ENCODE results near the gene ATP6V1A. TPM values are rescaled to one million over a fixed set of nuclear protein-coding genes. Genes with fewer than 3 reads are reported as not detected.

ATP6V1A gene
- total RNA-seq, 1 donor from 2014 or later, result 218 TPM

DNA sequence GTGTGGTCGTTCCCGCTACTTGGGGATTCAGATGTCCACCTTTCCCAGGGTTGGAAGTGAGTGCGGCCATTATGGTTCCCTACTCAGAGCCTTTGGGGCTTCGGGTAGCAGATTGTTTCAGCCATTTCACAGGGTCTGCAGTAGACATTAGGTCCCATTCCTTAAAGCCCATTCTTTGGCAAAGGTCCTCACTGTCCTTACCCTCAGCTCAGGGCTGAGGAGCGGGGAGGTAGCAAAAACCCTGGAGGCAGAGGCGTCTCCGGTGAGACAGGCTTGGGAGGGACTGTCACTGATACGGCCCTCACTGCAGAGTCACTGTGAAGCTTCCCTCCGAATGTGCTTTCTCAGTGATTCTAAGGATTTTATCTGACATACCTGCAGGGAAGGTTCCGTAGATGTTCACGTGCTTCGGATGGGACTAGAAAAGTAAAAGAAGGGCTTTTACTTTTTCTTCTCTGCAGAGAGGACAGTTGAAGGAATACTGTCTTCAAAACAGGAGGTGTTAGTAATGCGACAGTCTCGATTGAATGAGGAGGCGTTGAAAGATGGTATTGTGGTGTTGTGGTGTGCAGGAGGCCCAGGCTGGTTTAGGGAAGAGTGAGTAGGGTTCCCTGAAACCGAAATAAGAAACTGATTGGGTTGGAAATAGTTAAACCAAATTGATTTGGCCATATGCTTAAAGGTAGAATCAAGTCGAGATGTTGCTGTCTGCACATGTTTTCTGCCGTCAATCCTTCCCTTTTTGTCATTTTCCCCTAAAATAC lies 630 bp downstream of the ATP6V1A start:
- DNase-seq, result peak; percentile 27

DNA sequence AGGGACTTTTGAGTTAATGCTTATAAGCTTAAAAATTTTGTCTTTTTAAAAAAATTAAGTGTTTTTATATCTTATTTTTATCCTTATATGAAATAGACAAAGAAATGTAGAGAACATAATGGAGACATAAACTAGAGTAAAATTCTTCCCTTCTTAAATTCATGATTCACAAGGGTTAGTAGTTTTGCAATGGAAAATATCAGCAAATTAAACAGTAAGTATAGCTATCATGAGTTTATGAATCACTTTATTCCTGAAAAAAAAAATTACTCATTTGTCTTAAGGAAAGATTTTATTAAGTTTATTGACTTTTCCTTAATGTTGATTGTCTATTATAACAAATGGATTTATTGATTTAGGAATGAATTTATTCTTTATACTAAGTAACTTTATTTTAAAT lies 4.3 kb downstream of the ATP6V1A start:
- no peak for DNase-seq

DNA sequence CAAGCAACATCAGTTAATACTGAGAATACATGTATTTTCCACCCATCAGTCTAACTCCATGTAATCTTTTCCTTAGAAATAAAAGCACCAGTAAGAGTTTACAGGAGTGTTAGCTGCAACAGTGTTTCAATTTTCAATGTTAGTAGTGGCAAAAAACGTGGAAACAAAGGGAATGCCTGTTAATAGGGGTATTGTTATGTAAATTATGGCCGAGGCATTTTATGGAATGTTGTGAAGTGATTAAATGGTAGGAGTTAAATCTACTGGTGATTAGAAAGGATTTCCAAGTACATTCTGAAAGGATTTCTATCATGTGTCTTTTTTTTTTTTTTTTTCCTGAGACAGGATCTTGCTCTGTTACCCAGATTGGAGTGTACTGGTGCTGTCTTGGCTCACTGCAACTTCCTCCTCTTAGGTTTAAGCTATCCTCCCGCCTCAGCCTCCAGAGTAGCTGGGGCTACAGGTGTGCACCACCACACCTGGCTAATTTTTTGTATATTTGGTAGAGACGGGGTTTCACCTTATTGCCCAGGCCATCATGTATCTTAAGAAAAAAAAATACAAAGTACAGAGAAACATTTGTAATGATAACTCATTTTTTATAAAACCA lies 6.6 kb downstream of the ATP6V1A start:
- no peak for DNase-seq

DNA sequence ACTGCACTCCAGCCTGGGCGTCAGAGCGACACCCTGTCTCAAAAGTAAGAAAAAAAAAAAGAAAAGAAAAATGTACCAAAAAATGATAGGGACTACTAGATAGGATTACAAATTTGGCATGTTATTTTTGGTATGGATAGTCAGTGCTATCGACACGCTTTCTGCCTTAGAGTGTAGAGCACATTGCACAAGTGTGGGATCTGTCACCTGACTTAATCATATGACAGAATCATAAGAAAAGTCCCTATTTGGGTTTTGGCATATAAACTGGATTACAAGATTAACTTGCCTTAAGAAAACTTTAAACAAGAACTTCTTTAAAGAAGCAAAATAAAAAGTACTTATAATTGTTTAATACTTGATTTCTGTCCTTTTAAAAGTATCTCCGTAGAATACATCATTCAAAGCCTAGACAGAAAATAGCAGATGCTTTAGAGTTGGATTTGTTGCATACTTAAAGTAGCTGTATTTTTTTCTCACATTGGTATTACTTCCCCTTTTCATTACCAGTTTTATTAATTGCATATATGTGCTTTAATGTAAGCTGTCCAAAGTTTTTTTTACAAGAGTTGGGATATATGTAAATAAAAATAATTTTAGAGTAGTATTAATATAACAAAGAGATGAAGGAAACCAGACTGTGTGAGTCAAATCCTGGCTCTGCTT lies 7.8 kb downstream of the ATP6V1A start:
- DNase-seq, result no peak

DNA sequence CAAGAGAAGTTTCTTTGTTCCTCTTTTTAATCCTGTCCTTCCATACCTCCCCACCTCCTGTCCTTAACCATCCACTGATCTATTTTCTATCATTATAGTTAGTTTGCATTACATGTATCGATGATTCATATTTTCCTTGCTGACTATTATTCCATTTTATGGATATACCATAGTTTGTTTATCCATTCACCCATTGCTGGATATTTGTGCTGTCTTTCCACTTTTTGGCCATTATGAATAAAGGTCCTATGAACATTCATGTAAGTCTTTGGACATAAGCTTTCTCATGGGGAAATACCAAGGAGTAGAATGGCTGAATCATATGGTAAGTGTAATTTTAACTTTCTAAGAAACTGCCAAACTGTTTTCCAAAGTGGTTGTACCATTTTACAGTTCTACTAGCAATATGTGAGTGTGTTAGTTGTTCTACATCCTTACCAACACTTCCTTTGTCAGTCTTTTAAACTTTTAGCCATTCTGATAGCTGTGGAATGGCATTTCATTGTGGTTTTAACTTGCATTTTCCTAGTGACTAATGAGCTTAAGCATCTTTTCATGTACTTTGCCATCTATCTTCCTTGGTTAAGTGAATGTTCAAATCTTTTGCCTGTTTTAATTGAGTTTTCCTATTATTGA lies 11.7 kb downstream of the ATP6V1A start:
- DNase-seq, result no peak

DNA sequence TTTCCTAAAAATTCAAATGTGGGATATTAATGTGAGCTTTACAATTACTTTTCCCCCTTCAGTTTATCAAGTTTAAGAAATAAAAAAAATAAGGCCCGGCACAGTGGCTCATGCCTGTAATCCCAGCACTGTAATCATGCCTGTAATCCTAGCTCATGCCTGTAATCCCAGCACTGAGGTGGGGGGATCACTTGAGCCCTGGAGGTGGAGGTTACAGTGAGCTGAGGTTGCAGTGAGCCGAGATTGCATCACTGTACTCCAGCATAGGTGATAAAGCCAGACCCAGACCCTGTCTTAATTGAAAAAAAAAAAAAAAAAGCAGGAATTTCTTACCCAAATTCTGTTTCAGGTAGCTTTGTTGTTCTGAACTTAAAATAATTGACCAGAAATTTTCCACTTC lies 17.9 kb downstream of the ATP6V1A start:
- no peak for DNase-seq

DNA sequence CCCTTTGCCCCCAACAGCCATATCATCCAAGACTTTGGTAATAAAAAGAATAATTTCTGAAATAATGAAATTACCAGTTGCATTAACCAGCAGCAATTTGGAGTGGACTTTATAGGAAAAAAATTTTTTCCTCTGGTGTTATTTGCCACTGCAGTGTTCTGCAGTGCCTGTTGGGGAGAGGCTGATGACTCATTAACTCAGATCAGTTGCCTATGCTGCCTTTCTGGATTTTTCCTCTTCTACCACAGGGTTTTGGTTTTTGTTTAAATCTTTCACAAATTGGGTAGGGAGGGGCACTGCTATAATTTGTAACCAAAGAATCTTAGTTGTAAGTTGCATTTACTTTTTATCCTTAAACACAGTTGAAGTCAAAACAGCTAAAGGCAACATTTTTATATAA lies 22.7 kb downstream of the ATP6V1A start:
- no peak for DNase-seq

DNA sequence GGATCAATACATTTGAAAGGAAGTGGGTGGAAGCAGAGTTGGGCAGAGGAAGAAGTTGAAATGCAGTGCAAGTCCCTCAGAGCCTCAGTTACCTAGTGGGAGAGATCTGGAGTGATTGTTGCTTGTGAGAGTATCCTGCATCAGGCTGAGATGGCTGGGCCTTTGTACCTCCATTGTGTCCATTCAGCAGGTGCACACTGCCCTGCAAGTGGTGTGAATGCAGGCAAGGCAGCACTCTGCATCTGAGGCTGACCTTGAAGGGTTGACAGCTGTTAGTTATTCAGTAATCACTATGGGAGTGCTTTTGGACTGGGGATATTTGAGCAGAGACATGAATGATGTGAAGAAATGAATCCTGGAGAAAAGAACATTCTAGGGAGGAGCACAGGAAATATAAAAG lies 25.2 kb downstream of the ATP6V1A start:
- no peak for DNase-seq

DNA sequence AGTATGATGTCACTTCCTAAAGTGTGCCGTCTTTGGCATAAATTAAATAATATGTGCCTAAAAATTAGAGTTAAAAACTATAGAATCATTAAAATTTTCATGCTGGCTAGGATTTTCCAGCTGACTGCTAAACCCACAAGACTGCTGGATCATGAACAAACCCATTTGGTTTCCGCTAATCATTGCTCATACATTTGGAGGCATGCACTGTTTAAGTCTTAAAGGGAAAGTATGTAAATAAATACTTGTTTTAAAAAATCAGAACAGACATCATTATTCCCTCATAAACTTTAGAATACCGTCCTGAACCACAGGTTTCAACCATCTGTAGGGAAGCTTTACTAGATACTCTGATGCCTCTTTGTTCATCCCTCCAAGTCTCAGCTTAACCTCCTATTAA lies 26.5 kb downstream of the ATP6V1A start:
- DNase-seq, result no peak

DNA sequence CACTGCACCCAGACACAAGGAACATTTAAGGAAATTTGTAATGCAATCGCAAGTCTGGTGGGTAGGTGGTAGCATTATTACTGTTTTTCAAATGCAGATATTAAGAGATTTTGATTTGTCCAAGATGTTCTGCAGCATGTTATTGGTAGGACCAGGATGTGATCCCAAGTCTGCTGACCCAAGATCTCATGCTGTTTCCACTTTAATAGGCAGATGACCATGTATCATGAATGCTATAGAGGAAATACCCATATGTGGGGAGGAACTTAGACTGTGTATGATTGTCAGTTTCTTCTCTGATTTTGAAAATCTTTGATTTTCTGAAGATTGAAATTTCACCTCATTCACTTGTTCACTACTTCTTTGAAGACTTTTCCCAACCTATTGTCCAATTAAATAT lies 28.7 kb downstream of the ATP6V1A start:
- DNase-seq, result no peak

DNA sequence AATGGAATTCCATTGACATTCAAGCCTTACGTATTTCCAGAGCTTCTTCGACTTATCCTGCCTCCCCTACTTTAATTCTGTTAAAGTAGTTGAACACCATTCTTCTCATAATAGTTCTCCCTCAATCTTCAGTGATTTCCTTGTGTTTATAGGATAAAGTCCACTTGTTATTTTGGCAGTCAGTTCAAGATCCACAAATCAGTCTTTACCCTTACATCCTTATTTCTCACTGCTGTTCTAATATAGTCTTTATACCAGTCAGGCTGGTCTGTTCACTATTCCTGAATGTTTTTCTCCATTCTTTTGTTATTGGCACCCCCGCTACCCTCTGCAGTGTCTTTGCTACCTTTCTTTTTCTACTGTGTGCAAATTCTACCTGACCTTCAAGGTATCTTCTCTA lies 29.7 kb downstream of the ATP6V1A start:
- DNase-seq, result no peak

DNA sequence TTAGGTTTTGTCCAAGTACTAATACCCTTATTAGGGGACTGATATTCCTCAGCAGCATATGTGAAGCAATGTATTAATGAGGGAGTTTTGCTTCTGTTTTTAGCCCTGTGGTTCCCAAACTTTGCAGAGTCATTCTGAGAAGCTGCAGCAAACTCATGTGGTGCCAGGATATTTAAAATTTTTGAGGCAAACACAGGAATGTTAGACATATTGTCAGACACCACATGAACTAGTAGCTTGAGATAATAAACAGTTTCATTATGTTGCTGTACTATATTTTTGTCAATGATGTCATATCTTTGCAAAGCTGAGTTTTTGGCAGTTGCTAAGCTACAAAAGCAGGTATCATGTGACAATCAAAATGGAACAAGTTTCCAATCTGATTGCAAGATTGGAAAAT lies 36.6 kb downstream of the ATP6V1A start:
- no peak for DNase-seq

DNA sequence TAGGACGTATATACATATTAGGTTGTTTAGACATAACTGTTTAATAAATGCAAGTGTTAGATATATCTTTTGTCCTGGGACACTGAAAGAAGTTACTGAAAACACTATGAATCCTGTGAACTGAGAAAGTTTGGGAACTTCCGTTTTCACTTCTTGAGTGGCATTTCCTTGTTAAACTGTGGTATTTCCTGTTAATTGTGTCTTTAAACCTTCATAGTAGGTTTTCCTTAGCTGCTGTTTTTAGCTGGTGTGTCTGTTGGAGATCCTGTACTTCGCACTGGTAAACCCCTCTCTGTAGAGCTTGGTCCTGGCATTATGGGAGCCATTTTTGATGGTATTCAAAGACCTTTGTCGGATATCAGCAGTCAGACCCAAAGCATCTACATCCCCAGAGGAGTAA lies 37.1 kb downstream of the ATP6V1A start:
- DNase-seq, result no peak

DNA sequence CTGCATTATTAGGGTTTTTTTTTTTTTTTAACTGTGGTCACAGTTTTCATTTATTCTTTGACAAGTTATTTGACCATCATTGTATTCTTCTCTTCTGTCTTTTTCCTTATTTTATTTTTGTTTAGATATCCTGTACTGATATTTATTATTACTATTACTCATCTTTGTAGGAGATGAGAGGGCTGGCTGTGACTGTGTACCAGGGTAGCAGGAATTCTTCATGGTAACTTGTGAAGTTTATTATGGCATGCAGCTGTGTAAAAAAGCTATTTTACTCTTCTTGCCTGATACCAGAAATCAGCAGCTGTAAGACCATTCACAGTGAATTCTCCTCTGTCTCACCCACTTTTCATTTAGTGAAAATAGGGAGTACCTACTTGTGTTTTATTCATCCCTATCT lies 44.5 kb downstream of the ATP6V1A start:
- no peak for DNase-seq

DNA sequence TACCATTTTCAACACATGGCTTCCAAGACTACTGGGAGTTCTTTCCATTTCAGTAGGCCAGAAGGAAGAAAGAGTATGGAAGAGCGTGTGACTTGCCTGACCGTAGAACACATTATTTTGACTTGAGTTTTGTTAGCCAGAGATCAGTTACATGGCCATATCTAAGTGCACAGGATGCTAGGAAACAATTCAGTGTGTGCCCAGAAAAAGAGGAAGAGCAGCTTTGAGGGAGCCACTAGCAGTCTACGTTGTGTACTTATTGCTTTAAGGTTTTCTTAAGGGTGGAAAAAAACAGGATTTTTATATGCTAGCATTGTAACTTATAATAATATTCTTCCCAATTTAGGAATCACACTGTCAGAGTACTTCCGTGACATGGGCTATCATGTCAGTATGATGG lies 47.7 kb downstream of the ATP6V1A start:
- DNase-seq, result no peak

DNA sequence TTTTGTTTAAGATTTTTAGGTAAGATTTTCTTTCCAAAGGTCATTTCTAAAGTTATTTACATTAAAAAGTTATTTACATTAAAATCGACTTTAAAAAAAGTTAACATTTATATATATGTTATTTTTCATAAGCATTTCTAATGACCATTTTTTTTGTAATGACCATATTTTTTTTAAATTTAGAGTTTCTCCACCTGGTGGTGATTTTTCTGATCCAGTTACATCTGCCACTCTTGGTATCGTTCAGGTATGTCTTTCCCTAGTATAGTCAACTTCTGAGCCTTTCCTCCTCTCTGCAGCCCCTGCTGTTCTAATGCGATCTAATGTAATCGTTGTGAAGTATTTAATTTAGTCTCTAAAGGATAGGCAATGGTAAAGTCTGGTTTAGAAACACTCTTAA lies 48.9 kb downstream of the ATP6V1A start:
- no peak for DNase-seq

DNA sequence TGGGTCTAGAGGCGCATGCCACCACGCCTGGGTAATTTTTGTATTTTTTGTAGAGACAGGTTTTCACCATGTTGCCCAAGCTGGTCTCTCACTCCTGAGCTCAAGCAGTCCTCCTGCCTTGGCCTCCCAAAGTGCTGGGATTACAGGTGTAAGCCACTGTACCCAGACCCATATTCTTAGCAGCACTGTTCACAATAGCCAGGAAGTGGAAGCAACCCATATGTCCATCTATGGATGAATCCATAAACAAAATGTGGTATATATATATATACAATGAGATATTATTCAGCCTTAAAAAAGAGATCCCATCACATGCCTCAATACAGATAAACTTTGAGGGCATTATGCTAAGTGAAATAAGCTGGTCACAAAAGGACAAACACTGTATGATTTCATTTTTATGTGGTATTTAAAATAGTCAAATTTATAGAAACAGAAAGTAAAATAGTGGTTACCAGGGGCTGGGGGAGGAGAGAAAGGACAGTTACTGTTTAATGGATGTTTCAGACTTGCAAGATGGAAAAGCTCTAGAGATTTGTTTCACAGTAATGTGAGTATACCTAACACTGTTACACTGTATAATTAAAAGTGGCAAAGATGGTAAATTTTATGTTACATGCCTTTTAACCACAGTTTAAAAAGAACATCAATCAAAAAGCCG lies 56.1 kb downstream of the ATP6V1A start:
- no peak for DNase-seq

DNA sequence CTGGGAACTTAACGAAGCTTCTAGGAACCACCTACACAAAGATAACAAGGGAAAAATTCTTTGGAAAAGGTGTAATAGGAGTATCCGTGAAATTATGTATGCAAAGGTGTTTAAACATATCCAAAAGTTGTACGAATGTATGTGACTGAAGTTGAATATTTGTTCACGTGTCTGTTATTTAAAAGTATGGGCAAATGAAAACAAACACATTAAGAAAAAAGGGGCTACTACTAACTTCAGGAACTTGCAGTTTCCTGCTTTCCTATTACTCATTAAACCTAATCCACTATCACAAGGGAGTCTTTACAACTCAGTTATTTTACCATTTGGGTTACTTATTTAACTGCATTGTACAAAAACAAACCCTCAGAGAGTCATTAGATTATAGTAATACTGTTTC lies 57.8 kb downstream of the ATP6V1A start:
- no peak for DNase-seq

DNA sequence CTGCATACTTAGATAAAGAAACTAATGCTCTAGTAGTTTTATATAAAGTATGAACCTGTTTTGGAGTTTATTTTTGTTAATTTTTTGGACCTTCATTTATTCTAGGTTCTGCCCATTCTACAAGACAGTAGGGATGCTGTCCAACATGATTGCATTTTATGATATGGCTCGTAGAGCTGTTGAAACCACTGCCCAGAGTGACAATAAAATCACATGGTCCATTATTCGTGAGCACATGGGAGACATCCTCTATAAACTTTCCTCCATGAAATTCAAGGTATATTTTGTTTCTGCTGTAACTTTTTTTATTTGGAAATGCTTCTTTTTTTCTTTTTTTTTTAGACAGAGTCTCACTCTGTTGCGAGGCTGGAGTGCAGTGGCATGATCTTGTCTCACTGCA lies 58.4 kb downstream of the ATP6V1A start:
- DNase-seq, result no peak

DNA sequence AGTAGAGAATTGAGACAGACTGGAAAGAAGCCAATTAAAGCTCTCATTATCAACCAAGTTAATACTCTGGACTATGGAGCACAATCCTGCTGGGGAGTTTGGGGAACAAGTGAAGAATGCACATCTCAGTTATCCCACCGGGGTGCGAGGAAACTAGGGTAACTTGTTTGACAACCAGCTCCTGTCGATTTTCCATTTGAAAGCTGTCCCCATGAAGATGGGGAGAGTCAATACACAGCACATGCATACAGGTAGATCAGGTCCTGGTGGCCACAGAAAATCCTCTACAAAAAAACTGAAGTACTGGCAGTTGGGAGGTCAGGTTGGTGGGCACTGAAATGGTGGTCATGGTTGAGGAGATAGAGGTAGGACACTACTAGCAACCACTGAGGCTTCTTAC lies 66.0 kb downstream of the ATP6V1A start:
- DNase-seq, result no peak

DNA sequence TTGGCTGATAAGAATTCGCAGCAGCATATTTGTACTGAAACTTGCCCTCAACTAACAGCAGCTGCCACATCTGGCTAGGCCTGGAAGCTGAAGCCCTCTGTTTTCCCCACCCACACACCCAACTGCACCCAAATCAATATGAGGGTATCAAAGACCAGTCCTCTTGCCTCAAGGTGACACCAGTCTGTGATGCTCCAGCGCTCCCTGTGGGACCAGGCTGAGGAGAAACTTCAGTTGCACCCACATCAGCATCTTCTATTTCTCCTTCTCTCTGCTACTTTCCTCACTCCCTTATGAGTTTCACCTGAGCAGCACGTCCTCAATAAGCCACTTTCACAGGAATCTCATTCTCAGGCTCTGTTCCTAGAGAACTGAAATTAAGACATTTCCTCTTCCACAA lies 73.0 kb downstream of the ATP6V1A start:
- no peak for DNase-seq

DNA sequence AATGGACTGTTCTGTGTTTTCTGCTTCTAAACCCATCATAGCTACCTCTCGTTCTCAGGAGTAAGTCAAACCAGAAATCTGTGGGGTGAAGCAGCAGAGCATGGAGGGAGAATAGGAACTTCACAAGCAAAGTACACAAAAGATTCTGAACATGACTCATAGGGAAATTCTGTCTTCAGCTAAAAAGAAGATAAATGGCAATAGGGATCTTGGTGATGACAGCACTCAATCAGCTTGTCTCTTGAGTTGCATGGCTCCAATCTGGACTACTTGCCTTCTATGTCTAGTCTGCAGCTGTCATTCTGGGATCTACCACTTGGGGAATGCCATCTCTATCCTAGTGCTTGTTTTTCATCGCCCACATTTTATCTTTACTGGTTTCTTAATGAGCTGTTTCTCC lies 78.3 kb downstream of the ATP6V1A start:
- no peak for DNase-seq

DNA sequence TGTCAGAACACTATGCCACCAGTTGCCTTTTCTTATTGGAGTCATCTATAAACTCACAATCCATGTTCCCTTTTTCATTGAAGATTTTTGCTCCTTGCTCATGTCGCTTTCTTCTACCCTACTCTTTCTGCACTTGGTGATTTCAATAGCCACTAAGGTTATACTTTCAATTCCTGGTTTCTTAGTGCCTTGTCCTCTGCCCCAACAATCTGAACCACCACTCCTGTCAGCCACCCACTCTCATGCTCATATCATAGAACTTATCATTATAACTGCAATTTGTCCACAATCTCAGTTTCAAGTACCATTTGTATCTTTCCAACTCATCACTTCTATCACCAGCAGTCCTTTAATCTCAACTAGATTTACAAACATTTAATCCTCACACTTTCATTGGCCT lies 81.8 kb downstream of the ATP6V1A start:
- no peak for DNase-seq

Data from occipital lobe (tissue), 2 donors.